HFF-Myc (cell line): ENCODE results near the gene OSBPL5.

Experiments used
- DNase-seq: peaks from one replicate; pipeline ENCODE4 v3.0.0-alpha.2; 2011; ENCODE audit warnings: low read depth; ENCODE audit errors: extremely low read depth
- H3K4me3 ChIP-seq: replicated peaks from 2 replicates; pipeline ENCODE4 v1.5.1; 2011; ENCODE audit warnings: low read depth, mild to moderate bottlenecking, control low read depth, low read length
- TF ChIP-seq, protein P1 (sequence below): IDR thresholded peaks from 2 replicates; pipeline ENCODE4 v1.5.1; 2012; ENCODE audit warnings: mild to moderate bottlenecking, low read depth, low read length, control low read depth; ENCODE audit errors: missing control alignments

OSBPL5 gene

DNA sequence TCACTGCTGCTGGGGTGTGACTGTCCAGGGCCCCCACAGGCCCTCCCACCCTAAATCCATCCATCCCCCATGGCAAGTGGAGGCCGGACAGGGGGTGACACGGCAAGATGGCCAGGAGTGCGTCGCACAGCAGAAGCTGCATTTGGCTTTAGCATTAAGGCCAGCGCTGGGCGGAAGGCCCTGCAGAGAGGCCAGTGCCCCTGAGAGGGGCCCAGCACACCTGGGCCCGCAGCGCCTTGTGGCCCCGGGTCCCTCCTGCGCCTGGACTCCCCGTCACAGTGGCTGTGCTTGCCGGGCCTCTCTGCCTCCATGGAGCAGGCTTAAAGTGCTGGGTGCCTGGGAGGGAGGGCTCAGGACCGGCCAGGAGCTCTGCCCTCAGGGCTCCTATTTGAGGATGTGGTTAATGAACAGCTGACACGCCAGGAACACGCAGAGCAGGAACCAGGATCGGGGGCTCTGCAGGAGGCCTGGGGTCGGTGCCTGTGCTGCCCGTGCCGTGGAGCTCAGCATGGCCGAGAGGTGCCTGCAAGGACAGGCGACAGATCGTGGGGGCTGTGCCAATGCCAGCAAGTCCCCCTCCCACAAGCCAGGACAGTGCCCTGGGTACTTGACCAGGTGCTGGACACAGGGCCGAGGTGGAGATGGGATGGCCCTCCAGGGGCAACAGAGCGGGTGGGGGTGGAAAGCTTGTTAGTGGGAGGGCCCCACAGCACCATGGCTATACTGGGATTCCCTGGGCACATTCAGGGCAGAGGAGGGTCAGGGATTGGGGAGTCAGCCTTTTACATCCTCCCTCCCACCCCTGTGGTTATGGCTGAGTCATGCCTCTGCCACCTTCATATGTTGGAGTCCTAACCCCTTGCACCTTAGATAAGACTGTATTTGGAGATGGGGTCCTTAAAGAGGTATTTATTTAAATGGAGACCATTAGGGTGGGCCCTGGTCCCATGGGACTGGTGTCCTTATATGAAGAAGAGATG lies 77.0 kb downstream of the OSBPL5 start:
- no peak for DNase-seq
- TF ChIP-seq, protein P1, sequence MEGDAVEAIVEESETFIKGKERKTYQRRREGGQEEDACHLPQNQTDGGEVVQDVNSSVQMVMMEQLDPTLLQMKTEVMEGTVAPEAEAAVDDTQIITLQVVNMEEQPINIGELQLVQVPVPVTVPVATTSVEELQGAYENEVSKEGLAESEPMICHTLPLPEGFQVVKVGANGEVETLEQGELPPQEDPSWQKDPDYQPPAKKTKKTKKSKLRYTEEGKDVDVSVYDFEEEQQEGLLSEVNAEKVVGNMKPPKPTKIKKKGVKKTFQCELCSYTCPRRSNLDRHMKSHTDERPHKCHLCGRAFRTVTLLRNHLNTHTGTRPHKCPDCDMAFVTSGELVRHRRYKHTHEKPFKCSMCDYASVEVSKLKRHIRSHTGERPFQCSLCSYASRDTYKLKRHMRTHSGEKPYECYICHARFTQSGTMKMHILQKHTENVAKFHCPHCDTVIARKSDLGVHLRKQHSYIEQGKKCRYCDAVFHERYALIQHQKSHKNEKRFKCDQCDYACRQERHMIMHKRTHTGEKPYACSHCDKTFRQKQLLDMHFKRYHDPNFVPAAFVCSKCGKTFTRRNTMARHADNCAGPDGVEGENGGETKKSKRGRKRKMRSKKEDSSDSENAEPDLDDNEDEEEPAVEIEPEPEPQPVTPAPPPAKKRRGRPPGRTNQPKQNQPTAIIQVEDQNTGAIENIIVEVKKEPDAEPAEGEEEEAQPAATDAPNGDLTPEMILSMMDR = no peak
- H3K4me3 ChIP-seq = no peak overlapping the region

DNA sequence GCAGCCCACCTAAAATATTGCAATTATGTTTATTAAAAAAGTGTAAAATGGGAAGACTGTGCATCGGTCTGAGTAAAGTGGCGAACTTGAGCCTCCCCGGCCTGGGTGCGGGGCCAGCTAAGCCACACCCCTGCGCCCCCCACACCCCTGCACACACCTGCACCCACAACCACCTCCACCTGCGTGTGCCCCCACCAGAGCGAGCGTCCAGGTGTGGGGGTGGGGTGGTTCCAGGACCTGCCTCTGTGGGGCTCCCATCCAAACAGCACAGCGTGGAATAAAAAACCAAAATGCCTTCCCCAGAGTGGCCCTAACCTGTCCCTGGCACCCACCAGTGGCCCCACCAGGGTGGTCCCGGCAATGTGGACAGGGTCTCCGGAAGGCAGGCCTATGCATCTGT lies 77.7 kb downstream of the OSBPL5 start:
- H3K4me3 ChIP-seq = no peak overlapping the region
- TF ChIP-seq, protein P1 = no peak
- no peak for DNase-seq

DNA sequence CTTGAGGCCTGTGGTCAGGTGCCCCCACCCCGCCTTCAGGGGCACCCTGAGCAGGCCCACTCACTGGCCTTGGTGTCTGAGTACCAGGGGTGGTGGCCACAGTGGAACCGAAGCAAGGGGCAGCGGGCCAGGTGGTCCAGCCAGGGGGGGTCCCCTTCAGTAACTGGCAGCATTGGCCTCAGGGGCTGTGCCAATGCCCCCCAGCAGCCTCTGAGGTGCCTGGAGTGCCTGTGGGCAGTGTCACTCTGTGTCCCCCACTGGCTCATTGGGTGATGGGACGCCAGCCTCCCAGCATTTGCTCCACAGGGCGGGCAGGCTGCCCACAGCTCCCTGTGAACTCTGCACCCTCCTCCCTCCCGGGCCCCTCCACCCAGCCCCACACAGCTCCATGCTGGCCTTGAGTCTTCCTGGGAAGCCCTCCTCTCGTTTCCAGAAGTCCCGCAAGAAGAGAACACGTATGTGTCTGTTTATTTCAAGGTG lies 78.4 kb downstream of the OSBPL5 start:
- no peak overlapping the region for H3K4me3 ChIP-seq
- TF ChIP-seq, protein P1 = no peak
- DNase-seq = no peak

DNA sequence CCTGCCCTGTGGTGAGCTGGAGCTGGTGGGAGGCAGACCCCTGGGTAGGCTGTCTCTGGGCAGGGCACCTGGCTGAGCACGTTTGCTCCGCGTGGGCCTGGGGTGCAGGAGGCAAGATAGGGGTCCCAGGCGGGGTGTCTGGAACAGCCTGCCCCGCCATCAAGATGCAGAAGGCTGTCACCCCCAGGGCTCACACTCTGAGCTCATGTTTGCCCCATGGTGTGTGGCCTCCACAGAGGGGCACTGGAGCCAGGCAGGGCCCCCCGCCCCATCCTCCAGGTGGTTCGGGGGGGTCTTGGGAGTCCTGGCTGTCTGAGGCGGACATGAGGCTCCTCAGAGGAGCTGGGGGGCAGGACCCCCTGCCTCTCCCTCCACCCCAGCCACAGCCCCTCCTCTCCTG lies 79.0 kb downstream of the OSBPL5 start:
- H3K4me3 ChIP-seq = no peak overlapping the region
- TF ChIP-seq, protein P1 = no peak
- DNase-seq = no peak

DNA sequence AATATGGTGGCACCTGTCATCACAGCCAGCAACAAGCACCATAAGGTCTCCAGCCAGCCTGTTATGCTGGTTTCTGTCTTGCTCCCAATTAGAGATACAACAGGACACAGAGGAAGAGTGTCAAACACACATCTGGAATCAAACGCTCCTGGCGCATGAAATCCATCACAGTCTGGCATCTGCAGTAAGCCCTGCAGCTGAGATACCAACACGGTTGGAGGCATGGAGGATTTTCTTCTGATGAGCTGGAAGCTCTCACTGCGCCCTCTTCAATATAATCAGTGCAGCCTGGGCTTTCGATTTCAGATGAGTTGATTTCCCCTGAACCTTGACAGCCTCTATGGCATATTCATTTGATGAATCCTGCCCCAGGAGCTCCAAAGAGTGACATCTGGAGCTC lies 80.1 kb downstream of the OSBPL5 start:
- H3K4me3 ChIP-seq = no peak overlapping the region
- DNase-seq = no peak
- TF ChIP-seq, protein P1 = no peak

DNA sequence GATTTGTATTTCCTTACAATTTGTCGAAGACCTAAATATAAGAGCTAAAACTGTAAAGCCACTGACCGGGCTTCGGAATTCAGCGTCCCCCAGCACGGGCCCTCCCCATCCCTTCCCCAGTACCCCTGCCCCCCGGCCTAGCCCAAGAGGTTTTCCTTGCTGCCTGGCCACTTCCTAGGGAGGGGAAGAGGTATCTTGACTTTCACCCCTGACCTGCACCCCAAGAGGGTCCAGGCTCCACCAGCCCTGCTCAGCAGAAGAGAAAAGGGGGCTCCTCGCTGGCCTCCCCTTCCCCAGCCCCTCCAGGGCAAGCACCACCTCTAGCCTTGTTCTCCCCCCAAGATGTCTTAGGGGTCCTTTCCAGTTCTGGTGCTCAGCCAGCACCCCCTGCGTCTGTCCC lies 81.8 kb downstream of the OSBPL5 start:
- no peak overlapping the region for H3K4me3 ChIP-seq
- TF ChIP-seq, protein P1 = no peak
- no peak for DNase-seq
